Activated T-helper 2 cell treated with anti-CD3 and anti-CD28 coated beads, Interferon-gamma antibody, Interleukin-2, Interleukin-4, amounts not matched to agents 10 μg/mL and 5 μg/mL and 100 μg/mL, durations not matched to agents 14 hours and 24 hours and 36 hours (primary cell): Measurements from ENCODE around the gene MYOZ2. TPM values are rescaled to one million over a fixed set of nuclear protein-coding genes. Genes with fewer than 3 reads are reported as not detected.

Source experiments
- DNase-seq: peaks from one replicate; pipeline ENCODE4 v3.0.0; 2021; ENCODE audit warnings: low spot score
- H3K27ac Mint-ChIP-seq: one replicate; pipeline ENCODE4 v1.8.0; 2021; ENCODE audit warnings: mixed read lengths
- H3K27me3 Mint-ChIP-seq: one replicate; pipeline ENCODE4 v1.8.0; 2021; ENCODE audit warnings: low read depth, mixed read lengths
- H3K36me3 Mint-ChIP-seq: one replicate; pipeline ENCODE4 v1.8.0; 2021; ENCODE audit warnings: low read depth, mixed read lengths
- H3K4me1 Mint-ChIP-seq: one replicate; pipeline ENCODE4 v1.8.0; 2021; ENCODE audit warnings: low read depth, mixed read lengths
- H3K4me3 Mint-ChIP-seq: one replicate; pipeline ENCODE4 v1.8.0; 2021; ENCODE audit warnings: low read depth, mild to moderate bottlenecking, moderate library complexity, mixed read lengths
- H3K9me3 Mint-ChIP-seq: one replicate; pipeline ENCODE4 v1.8.0; 2021; ENCODE audit warnings: mixed read lengths
- intact Hi-C: fragments of 100-400 bp; cut with micrococcal nuclease; formaldehyde crosslinking; loops from one replicate; pipeline ENCODE4 v1.15.1; 2023
- total RNA-seq: library from RNA; stranded (reverse); gene quantifications from 2 replicates; pipeline ENCODE4 v1.2.3, GENCODE V29; 2022

MYOZ2 gene
- total RNA-seq: not detected in 2 replicates

DNA sequence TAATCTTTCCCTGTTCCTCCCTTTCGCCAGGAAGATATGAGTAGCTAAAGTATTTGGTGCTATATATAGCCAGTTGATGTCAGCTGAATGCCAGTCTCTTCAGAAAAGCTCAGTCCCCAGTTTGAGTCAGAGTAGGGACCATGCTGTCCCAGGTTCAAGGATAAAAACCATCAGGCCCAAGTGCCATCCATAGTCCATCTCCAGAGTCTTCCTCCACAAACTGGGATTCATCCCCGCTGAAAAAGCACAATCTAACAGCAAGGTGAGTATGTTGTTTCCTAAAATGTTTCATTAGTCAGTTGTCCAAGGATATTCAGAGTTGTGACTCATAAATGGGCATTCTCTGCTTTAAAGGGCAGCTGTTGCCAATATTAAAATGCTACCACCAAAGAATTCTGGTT, at the start of gene MYOZ2:
Gene MYOZ2, plus strand, starts transcription at position 112 of the 401 bp plus-strand sequence. CDS start 694 bp downstream, outside the sequence.
- no peak for DNase-seq
- H3K27me3 Mint-ChIP-seq: no peaks in the 10 kb centered on the region
- H3K9me3 Mint-ChIP-seq: no peaks in the 10 kb centered on the region
- peaks cover 6% of the 10 kb centered on the region for H3K4me1 Mint-ChIP-seq
- intact Hi-C loops: no loop called here
- no peak within 1 kb of the TSS for H3K27ac Mint-ChIP-seq
- H3K4me3 Mint-ChIP-seq: no peak within 1 kb of the TSS
- H3K36me3 Mint-ChIP-seq: no peaks in the 10 kb centered on the region

DNA sequence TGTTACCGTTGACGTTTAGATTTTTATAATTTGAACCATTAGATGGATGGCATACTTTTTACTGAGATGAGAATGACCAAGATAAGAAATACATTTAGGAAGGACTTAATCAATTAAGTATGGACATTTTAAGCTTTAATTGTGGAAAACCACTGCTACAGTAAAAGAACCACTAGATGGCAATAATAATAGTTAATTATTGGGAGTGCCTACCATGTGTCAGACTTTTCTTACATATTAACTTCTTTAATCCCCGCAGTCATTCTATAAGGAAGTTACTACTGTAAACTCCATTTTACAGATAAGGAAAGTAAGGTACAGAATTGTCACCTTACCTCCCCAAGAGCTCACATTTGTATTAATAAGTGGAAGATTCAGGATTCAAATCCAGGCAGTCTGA, 48.5 kb upstream of the MYOZ2 start:
- no peak overlapping the region for H3K4me3 Mint-ChIP-seq
- H3K27me3 Mint-ChIP-seq: peaks cover 9% of the 10 kb centered on the region
- H3K4me1 Mint-ChIP-seq: no peaks in the 10 kb centered on the region
- H3K36me3 Mint-ChIP-seq: no peaks in the 10 kb centered on the region
- no peak for DNase-seq
- intact Hi-C loops: no loop called here
- no peak overlapping the region for H3K27ac Mint-ChIP-seq
- no peaks in the 10 kb centered on the region for H3K9me3 Mint-ChIP-seq

DNA sequence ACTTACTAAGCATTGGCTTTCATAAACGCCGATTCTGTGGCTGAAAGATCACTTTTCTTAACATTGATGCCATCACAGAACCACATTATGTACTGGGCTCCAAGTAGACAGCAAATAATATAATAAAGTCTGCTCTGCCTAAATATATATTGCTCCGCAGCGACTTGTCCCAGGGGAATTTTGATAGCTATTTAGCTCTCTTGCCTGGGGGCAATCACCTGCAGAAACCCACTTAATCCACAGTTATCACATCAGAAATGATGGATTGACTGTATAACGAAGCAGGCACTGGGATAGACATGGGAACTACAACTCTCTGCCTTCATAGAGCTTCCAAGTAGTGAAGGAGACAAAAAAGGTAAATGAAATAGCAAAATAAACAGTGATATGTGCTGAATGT, 48.0 kb upstream of the MYOZ2 start:
- intact Hi-C loops: no loop called here

DNA sequence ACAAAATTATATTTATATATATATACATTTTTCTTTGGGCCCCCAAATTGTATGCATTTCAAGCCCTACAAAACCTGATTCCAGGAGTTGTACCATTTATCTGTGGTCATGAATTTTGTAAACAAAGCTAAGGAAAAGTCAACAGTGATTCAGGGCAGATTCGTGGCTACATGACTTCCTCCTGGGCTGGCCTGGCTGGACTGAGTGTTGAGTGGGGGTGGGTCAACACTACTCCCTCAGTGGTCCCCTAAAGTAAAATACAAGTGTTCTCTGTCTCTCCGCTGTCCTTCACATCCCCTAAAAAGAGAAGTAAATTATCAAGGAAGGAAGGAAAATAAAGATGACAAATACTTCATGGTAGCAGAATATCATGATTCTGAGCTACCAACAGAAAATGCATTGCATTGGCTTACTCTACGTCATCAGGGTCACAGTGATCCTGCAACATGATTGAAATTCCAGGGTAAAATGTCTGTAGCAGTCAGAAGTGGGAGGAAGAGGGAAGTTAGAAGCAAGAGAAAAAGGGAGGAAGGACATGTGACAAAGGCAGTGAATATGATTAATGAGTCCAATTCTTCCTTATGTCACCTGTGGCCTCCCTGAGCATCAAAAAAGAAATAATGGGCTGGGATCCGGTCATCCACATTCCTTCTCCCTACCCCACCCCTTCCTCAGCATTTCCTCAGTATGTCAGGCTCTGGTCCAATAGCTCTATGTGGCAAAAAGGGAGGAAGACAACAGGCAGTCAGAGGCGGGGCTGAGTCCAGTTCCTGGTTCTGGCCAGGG, 42.4 kb upstream of the MYOZ2 start:
- H3K27ac Mint-ChIP-seq: no peak overlapping the region
- H3K27me3 Mint-ChIP-seq: peaks cover 7% of the 10 kb centered on the region
- H3K4me1 Mint-ChIP-seq: peaks cover 4% of the 10 kb centered on the region
- H3K36me3 Mint-ChIP-seq: no peaks in the 10 kb centered on the region
- no peak overlapping the region for H3K4me3 Mint-ChIP-seq
- DNase-seq: no peak
- no peaks in the 10 kb centered on the region for H3K9me3 Mint-ChIP-seq
- intact Hi-C loops: no loop called here

More for the DNA sequence above, 48.0 kb upstream of the MYOZ2 start:
- no peak overlapping the region for H3K27ac Mint-ChIP-seq
- no peaks in the 10 kb centered on the region for H3K36me3 Mint-ChIP-seq
- H3K4me3 Mint-ChIP-seq: no peak overlapping the region
- no peaks in the 10 kb centered on the region for H3K4me1 Mint-ChIP-seq
- H3K27me3 Mint-ChIP-seq: peaks cover 9% of the 10 kb centered on the region
- no peak for DNase-seq
- H3K9me3 Mint-ChIP-seq: no peaks in the 10 kb centered on the region

DNA sequence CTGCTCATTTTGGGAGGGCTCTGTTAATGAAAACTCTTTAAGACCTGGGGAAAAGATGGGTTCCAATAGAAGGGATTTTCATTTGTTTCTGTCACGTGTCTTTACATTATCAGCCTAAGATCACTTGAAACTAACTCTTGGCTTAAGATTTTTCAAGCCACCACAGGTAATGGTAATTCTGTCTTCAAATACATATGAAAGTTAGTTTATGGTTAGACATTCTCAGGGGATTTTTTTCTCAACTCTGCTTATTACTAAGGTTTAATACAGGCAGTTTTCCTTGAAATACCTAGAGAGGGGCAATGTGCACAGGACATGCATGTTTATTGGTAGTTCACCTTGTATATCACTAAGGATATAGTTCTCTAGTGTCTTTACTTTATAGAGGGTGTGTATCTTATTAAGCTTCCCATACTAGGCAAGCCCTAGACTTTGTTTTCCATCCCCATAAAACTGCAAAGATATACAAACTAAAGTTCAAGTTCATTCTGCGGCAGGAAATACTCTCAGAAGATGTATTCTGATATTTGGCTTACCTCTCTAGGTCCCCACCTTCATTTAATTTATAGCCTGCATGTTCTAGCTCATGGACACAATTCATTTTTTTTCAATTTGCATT, 38.2 kb upstream of the MYOZ2 start:
- no peak for DNase-seq
- Mint-ChIP-seq H3K27ac (no peak overlapping the region), H3K36me3 (no peaks in the 10 kb centered on the region), H3K9me3 (no peaks in the 10 kb centered on the region), H3K4me3 (no peak overlapping the region), H3K27me3 (no peaks in the 10 kb centered on the region), H3K4me1 (peaks cover 4% of the 10 kb centered on the region)
- intact Hi-C loops: no loop called here

GRCh38 chr4:119098306-119098705, 37.3 kb upstream of the MYOZ2 start:
- no peaks in the 10 kb centered on the region for H3K36me3 Mint-ChIP-seq
- no peak overlapping the region for H3K27ac Mint-ChIP-seq
- no peak overlapping the region for H3K4me3 Mint-ChIP-seq
- H3K9me3 Mint-ChIP-seq: no peaks in the 10 kb centered on the region
- intact Hi-C loops: no loop called here
- no peak for DNase-seq
- peaks cover 4% of the 10 kb centered on the region for H3K4me1 Mint-ChIP-seq
- no peaks in the 10 kb centered on the region for H3K27me3 Mint-ChIP-seq

DNA sequence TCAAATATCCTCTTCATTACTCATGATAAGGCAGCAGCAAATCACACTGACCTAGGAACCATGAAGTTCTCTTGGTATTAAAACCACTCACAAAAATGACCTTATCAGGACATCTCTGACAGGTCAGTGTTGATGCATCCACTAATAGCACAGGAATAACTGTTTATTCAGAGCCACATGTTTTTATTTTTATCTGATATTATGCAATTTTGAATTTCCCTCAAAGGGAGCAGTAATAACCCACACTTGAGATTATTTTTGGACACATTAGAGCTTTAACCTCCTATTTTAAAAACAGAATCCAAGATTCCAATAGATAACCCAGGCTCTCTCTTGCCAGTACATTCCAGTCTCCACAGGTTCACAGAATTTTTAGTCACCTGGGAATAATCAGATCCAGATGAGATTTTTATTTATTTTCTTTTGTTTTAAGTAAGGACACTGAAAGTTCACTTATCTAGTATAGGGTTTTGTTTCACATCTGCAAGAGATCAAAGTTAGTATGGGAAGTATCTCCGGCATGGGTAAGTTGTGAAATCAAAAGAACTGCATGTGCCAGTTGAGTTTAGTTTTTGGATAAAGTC, 36.3 kb upstream of the MYOZ2 start:
- no peak overlapping the region for H3K4me3 Mint-ChIP-seq
- H3K27me3 Mint-ChIP-seq: no peaks in the 10 kb centered on the region
- no peak for DNase-seq
- peaks cover 4% of the 10 kb centered on the region for H3K4me1 Mint-ChIP-seq
- no peaks in the 10 kb centered on the region for H3K9me3 Mint-ChIP-seq
- no peaks in the 10 kb centered on the region for H3K36me3 Mint-ChIP-seq
- no peak overlapping the region for H3K27ac Mint-ChIP-seq
- intact Hi-C loops: no loop called here

DNA sequence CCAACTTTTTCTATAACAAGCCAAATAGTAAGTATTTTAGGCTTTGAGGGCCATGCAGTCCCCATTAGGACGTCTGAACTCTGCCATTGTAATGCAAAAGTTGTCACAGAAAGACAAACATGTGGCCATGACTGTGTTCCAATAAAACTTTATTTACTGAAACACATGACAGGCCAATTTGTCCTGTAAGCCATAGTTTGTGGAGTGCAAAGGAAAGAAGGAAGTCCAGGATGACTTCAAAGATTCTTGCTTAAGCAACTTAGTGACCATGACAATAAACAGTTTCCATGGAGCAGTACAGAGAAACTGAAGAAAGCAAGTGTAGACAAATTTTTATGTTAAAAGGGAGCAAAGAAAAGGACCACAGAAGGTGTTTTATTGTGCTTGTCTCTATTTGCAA, 35.0 kb upstream of the MYOZ2 start:
- no peak overlapping the region for H3K4me3 Mint-ChIP-seq
- H3K27me3 Mint-ChIP-seq: peaks cover 1% of the 10 kb centered on the region
- H3K4me1 Mint-ChIP-seq: peaks cover 4% of the 10 kb centered on the region
- no peak overlapping the region for H3K27ac Mint-ChIP-seq
- intact Hi-C loops: no loop called here
- H3K36me3 Mint-ChIP-seq: no peaks in the 10 kb centered on the region
- no peaks in the 10 kb centered on the region for H3K9me3 Mint-ChIP-seq
- DNase-seq: no peak

DNA sequence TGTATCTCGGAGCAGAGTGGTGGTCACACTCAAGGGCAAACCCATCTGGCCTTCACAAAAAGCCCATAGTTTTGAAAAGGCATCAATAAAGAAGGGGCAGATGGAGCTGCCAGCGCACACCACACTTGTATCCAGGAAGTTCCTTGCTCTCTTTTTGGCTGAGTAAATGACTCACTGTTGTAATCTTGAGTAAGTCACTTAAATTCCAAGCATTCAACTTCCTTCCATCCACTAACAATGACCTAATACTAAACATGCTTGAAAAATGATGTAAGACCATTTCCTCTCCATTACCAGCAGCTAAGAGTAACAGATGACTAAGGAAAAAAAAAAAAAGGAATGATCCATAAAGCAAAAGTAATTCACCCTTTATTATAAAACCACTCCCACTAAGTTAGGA, 32.4 kb upstream of the MYOZ2 start:
- Mint-ChIP-seq H3K4me3 (no peak overlapping the region), H3K27me3 (peaks cover 3% of the 10 kb centered on the region), H3K4me1 (no peaks in the 10 kb centered on the region), H3K36me3 (no peaks in the 10 kb centered on the region), H3K27ac (no peak overlapping the region), H3K9me3 (no peaks in the 10 kb centered on the region)
- DNase-seq: no peak
- intact Hi-C loops: no loop called here

DNA sequence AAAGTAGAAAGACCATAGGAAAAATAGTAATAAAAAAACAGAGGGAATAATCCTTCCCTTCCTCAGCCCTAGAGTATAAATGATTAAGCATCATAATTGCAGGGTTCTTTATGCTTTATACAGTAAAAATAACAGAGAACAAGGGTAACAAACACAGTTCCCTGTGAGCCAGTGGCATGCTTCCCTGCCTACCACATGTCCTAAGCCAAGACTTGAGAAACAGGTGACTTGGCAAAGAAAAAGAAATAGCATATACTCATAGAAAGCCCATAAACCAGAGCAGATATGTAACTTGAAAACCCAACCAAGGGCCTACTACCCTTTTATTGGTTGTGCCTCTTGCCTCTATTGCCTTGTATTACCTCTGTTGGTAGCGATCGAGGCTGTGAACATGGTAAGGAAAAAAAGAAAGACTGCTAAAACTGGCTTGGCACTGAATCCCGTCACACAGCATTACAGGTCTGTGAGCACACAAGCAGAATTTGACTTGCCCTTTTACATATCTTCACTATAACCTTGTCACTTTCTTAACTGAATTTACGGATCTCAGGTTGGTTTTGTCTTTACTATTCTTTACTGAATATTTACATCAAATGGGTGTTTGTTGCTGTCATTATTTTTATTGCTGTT, 30.9 kb upstream of the MYOZ2 start:
- Mint-ChIP-seq H3K36me3 (no peaks in the 10 kb centered on the region), H3K27me3 (peaks cover 3% of the 10 kb centered on the region), H3K4me3 (no peak overlapping the region), H3K9me3 (no peaks in the 10 kb centered on the region), H3K27ac (no peak overlapping the region), H3K4me1 (no peaks in the 10 kb centered on the region)
- DNase-seq: no peak
- intact Hi-C loops: no loop called here

GRCh38 chr4:119105605-119106004, 30.0 kb upstream of the MYOZ2 start:
- DNase-seq: no peak
- Mint-ChIP-seq H3K27me3 (peaks cover 3% of the 10 kb centered on the region), H3K36me3 (no peaks in the 10 kb centered on the region), H3K27ac (no peak overlapping the region), H3K4me3 (no peak overlapping the region), H3K4me1 (no peaks in the 10 kb centered on the region), H3K9me3 (no peaks in the 10 kb centered on the region)
- intact Hi-C loops: no loop called here

DNA sequence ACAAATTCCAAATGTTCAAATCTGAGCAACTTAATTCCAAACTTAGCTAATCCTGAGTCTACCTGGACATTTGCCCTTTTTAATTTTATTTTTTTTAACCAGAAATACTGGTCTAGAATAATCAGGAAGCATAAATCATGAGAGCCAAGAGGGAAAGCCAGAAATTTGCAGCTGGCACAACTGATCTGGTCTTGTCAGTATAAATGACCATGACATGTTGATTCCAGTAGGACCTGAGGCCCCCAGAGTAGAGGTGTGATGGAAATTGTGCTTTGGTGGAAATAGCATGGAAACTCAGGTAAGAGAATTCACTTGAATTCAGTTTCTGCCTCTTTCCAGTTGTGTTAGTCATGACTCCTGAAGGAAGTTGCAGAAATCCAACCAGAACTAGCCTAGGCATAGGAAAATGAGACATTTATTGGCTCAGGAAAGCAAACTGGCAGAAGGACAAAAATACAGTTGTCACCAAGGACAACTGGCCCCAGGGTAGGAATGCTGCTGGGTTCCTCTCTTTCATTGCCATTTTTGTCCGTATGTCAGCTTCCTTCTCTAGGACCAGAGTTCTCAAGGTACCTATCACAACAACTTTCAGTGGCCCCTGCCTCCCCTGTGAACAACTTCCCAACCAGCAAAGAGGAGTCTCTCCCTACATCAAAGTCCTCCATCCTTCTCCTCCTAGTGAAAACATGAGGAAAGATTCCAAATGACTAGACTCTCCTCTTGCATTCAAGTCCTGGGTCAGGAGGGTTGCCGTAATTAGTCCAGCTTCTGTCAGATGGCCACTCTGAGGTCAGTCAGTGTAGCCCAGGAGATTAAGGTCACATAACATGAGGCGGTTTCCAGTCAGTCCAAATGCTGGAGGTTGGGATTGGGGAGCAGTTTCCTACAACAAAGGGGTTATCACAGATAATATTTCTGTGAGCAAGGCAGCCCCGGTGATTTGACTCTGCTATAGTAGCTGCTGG, 29.3 kb upstream of the MYOZ2 start:
- H3K4me1 Mint-ChIP-seq: no peaks in the 10 kb centered on the region
- no peak overlapping the region for H3K4me3 Mint-ChIP-seq

More for the DNA sequence above, 29.3 kb upstream of the MYOZ2 start:
- Mint-ChIP-seq H3K9me3 (no peaks in the 10 kb centered on the region), H3K27me3 (peaks cover 3% of the 10 kb centered on the region), H3K27ac (no peak overlapping the region), H3K36me3 (no peaks in the 10 kb centered on the region)
- no peak for DNase-seq
- intact Hi-C loops: no loop called here
